GM10266 (cell line): ENCODE results near the gene ARID1B.

Experiments used
- DNase-seq: peaks from one replicate; pipeline ENCODE4 v3.0.0; 2012; ENCODE audit errors: extremely low spot score
- CTCF ChIP-seq: IDR thresholded peaks from 2 replicates; pipeline ENCODE4 v1.5.1; 2012; ENCODE audit warnings: mild to moderate bottlenecking, low read depth; ENCODE audit not compliant: control insufficient read depth, insufficient read depth; ENCODE audit errors: missing control alignments

The ARID1B gene

GRCh38 chr6:157219201-157220200 lies 442.3 kb downstream of the ARID1B start:
- TF ChIP-seq CTCF: no peak
- no peak for DNase-seq

GRCh38 chr6:157220485-157220884 lies 443.3 kb downstream of the ARID1B start:
- no peak for TF ChIP-seq CTCF
- no peak for DNase-seq

GRCh38 chr6:157221049-157221816 lies 444.1 kb downstream of the ARID1B start:
- peak; percentile 87 for DNase-seq

GRCh38 chr6:157221817-157222175 lies 444.6 kb downstream of the ARID1B start:
- no peak for DNase-seq
- TF ChIP-seq CTCF: no peak

More at GRCh38 chr6:157221049-157221816, 444.1 kb downstream of the ARID1B start:
- peak; percentile 6 for TF ChIP-seq CTCF

- DNase-seq: no peak
- TF ChIP-seq CTCF: no peak
Measured at GRCh38 chr6:157222201-157222981, 445.2 kb downstream of the ARID1B start.

GRCh38 chr6:157223021-157223430 lies 445.8 kb downstream of the ARID1B start:
- peak; percentile 57 for DNase-seq
- no peak for TF ChIP-seq CTCF
